Subcutaneous abdominal adipose tissue (tissue), 5 donors: ENCODE results near the gene SGCD.
A peak's percentile ranks its signal among the peaks of the same experiment; 100 is the strongest.

Source experiments
- H3K27ac ChIP-seq: one replicate; pipeline ENCODE4 v1.7.0; 2013; ENCODE audit warnings: low read depth, mild to moderate bottlenecking, inconsistent platforms, low read length, moderate library complexity
- H3K27me3 ChIP-seq, 5 donors: one replicate each; pipeline ENCODE4 v1.7.0; 2013; ENCODE audit warnings: low read length in 5 of 5, inconsistent platforms in 1 of 5; ENCODE audit not compliant: control insufficient read depth in 5 of 5, insufficient read depth in 4 of 5
- H3K36me3 ChIP-seq, 5 donors: one replicate each; pipeline ENCODE4 v1.7.0; 2013; ENCODE audit warnings: low read length in 5 of 5; ENCODE audit not compliant: control insufficient read depth in 5 of 5, insufficient read depth in 5 of 5
- H3K4me1 ChIP-seq, 5 donors: one replicate each; pipeline ENCODE4 v1.7.0; 2013; ENCODE audit warnings: low read length in 5 of 5, mild to moderate bottlenecking in 3 of 5, moderate library complexity in 1 of 5; ENCODE audit not compliant: control insufficient read depth in 5 of 5, insufficient read depth in 5 of 5
- H3K4me3 ChIP-seq, 5 donors: one replicate each; pipeline ENCODE4 v1.7.0; 2013; ENCODE audit warnings: low read length in 5 of 5, low read depth in 1 of 5
- H3K9ac ChIP-seq, 5 donors: one replicate each; pipeline ENCODE4 v1.7.0; 2013; ENCODE audit warnings: low read length in 5 of 5, mild to moderate bottlenecking in 4 of 5, moderate library complexity in 3 of 5
- H3K9me3 ChIP-seq, 5 donors: one replicate each; pipeline ENCODE4 v1.7.0; 2013; ENCODE audit warnings: low read length in 5 of 5; ENCODE audit not compliant: control insufficient read depth in 5 of 5
- donor health status: healthy.
- donor health status: healthy.
- donor health status: healthy.
- donor health status: healthy.
- donor health status: healthy.

SGCD gene

GRCh38 chr5:156329171-156329611, 2.2 kb downstream of the SGCD start:
- no peaks in the 10 kb centered on the region for H3K9me3 ChIP-seq
- no peak overlapping the region for H3K27ac ChIP-seq
- H3K9ac ChIP-seq = no peak overlapping the region
- H3K27me3 ChIP-seq = no peaks in the 10 kb centered on the region
- H3K4me1 ChIP-seq = peaks cover 0 to 23% (median 18%) of the 10 kb centered on the region in 5 donors
- H3K36me3 ChIP-seq = no peaks in the 10 kb centered on the region
- peak overlapping the region in 1 of 5 donors; percentile 51 for H3K4me3 ChIP-seq

- no peak overlapping the region for H3K9ac ChIP-seq
These were observed 3.3 kb downstream of the SGCD start for GRCh38 chr5:156330141-156330870.

GRCh38 chr5:156331181-156331580, 4.2 kb downstream of the SGCD start:
- Histone ChIP-seq H3K27me3 (no peaks in the 10 kb centered on the region), H3K9ac (no peak overlapping the region), H3K27ac (no peak overlapping the region), H3K36me3 (no peaks in the 10 kb centered on the region), H3K9me3 (no peaks in the 10 kb centered on the region), H3K4me1 (peaks cover 0 to 20% (median 18%) of the 10 kb centered on the region in 5 donors), H3K4me3 (no peak overlapping the region)

More at GRCh38 chr5:156330141-156330870, 3.3 kb downstream of the SGCD start:
- Histone ChIP-seq H3K27ac (no peak overlapping the region), H3K36me3 (no peaks in the 10 kb centered on the region), H3K27me3 (no peaks in the 10 kb centered on the region), H3K9me3 (no peaks in the 10 kb centered on the region), H3K4me3 (no peak overlapping the region), H3K4me1 (peaks cover 0 to 23% (median 18%) of the 10 kb centered on the region in 5 donors)

- Histone ChIP-seq H3K27ac (no peak overlapping the region), H3K4me3 (no peak overlapping the region), H3K9ac (no peak overlapping the region), H3K9me3 (no peaks in the 10 kb centered on the region), H3K27me3 (no peaks in the 10 kb centered on the region), H3K36me3 (no peaks in the 10 kb centered on the region), H3K4me1 (peaks cover 0 to 16% (median 12%) of the 10 kb centered on the region in 5 donors)
These were observed 4.9 kb downstream of the SGCD start for GRCh38 chr5:156331845-156332244.

GRCh38 chr5:156332245-156332644, 5.3 kb downstream of the SGCD start:
- Histone ChIP-seq H3K4me1 (peaks cover 0 to 16% (median 8%) of the 10 kb centered on the region in 5 donors), H3K36me3 (no peaks in the 10 kb centered on the region), H3K9ac (no peak overlapping the region), H3K27me3 (no peaks in the 10 kb centered on the region), H3K4me3 (no peak overlapping the region), H3K27ac (no peak overlapping the region), H3K9me3 (no peaks in the 10 kb centered on the region)

- H3K27ac ChIP-seq = no peak overlapping the region
- H3K27me3 ChIP-seq = no peaks in the 10 kb centered on the region
- H3K9ac ChIP-seq = no peak overlapping the region
- H3K9me3 ChIP-seq = no peaks in the 10 kb centered on the region
- H3K36me3 ChIP-seq = peaks cover 0 to 3% (median 0%) of the 10 kb centered on the region in 5 donors
- no peak overlapping the region for H3K4me3 ChIP-seq
- H3K4me1 ChIP-seq = no peaks in the 10 kb centered on the region
These were observed 12.3 kb downstream of the SGCD start for GRCh38 chr5:156339139-156339841.

GRCh38 chr5:156340893-156341292, 13.9 kb downstream of the SGCD start:
- H3K4me1 ChIP-seq = no peaks in the 10 kb centered on the region
- no peak overlapping the region for H3K9ac ChIP-seq
- no peaks in the 10 kb centered on the region for H3K27me3 ChIP-seq
- H3K4me3 ChIP-seq = no peak overlapping the region
- H3K27ac ChIP-seq = no peak overlapping the region
- no peaks in the 10 kb centered on the region for H3K9me3 ChIP-seq
- H3K36me3 ChIP-seq = peaks cover 0 to 13% (median 2%) of the 10 kb centered on the region in 5 donors

GRCh38 chr5:156350256-156350655, 23.3 kb downstream of the SGCD start:
- Histone ChIP-seq H3K4me1 (no peaks in the 10 kb centered on the region), H3K36me3 (peaks cover 0 to 10% (median 2%) of the 10 kb centered on the region in 5 donors), H3K4me3 (no peak overlapping the region), H3K27me3 (no peaks in the 10 kb centered on the region), H3K27ac (no peak overlapping the region), H3K9ac (no peak overlapping the region), H3K9me3 (no peaks in the 10 kb centered on the region)

- no peak overlapping the region for H3K27ac ChIP-seq
- no peaks in the 10 kb centered on the region for H3K27me3 ChIP-seq
These were observed 24.5 kb downstream of the SGCD start for GRCh38 chr5:156351423-156351822.

GRCh38 chr5:156354571-156354970, 27.6 kb downstream of the SGCD start:
- Histone ChIP-seq H3K4me3 (no peak overlapping the region), H3K4me1 (no peaks in the 10 kb centered on the region), H3K9ac (no peak overlapping the region), H3K27me3 (no peaks in the 10 kb centered on the region), H3K36me3 (peaks cover 0 to 3% (median 0%) of the 10 kb centered on the region in 5 donors), H3K9me3 (no peaks in the 10 kb centered on the region), H3K27ac (no peak overlapping the region)

More at GRCh38 chr5:156351423-156351822, 24.5 kb downstream of the SGCD start:
- Histone ChIP-seq H3K9me3 (no peaks in the 10 kb centered on the region), H3K36me3 (peaks cover 0 to 4% (median under 1%) of the 10 kb centered on the region in 5 donors), H3K4me1 (no peaks in the 10 kb centered on the region), H3K9ac (no peak overlapping the region), H3K4me3 (no peak overlapping the region)
